ENCODE measurements around the gene FMN1. TPM values are rescaled to one million over a fixed set of nuclear protein-coding genes. Genes with fewer than 3 reads are reported as not detected.

Gene FMN1
- total and polyA plus RNA-seq, 2 of the 8 experiments (the other 6 are each of a cell fraction or from before 2014, with no cell fraction given): 0.27 to 3.7 TPM

- TF ChIP-seq EZH2 (IDR thresholded peaks at IDR 0.05; ENCODE audit: low read depth, low read length, severe bottlenecking) (no peak), POU5F1 (IDR thresholded peaks at IDR 0.05; ENCODE audit: low read depth, low read length) (no peak), CBX5 (IDR thresholded peaks at IDR 0.05; ENCODE audit: low read depth, low read length) (no peak)
These were observed 5.9 kb upstream of the FMN1 start (continued) for GRCh38 chr15:33200444-33200843.
